Measurements from ENCODE around the gene HAUS8.

DNA sequence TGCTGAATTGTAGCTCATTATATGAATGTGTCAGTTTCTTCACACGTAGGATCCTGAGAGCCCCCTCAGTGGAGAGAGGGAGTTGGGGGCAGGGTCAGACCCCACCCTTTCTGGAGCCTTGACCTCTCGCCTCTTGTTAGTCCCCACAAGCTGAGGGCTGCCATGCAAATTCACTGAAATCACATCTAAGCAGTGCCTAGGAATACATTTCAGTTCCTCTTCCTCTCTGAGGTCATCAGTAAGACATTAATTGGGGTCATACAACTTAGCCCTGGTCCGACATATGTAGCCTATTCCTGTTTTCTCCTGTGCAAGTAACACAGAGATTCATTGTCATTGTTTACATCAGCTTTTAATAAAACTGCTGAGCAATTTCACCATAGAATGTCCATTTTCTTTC lies 30.3 kb upstream of the HAUS8 start:
- TF ChIP-seq ARNT (IDR thresholded peaks at IDR 0.05) (no peak), BHLHE40 (IDR thresholded peaks at IDR 0.05; ENCODE audit: borderline replicate concordance) (no peak), SUZ12 (IDR thresholded peaks at IDR 0.05) (no peak), ELF4 (IDR thresholded peaks at IDR 0.05) (no peak), FOXA1 (IDR thresholded peaks at IDR 0.05) (no peak), FOXM1 (IDR thresholded peaks at IDR 0.05; ENCODE audit: borderline replicate concordance) (no peak), ZNF384 (IDR thresholded peaks at IDR 0.05) (no peak), SP1 (IDR thresholded peaks at IDR 0.05) (no peak), FOXK2 (IDR thresholded peaks at IDR 0.05) (no peak), NFRKB (IDR thresholded peaks at IDR 0.05) (no peak), TARDBP (IDR thresholded peaks at IDR 0.05) (no peak)
- TF ChIP-seq, protein P1, sequence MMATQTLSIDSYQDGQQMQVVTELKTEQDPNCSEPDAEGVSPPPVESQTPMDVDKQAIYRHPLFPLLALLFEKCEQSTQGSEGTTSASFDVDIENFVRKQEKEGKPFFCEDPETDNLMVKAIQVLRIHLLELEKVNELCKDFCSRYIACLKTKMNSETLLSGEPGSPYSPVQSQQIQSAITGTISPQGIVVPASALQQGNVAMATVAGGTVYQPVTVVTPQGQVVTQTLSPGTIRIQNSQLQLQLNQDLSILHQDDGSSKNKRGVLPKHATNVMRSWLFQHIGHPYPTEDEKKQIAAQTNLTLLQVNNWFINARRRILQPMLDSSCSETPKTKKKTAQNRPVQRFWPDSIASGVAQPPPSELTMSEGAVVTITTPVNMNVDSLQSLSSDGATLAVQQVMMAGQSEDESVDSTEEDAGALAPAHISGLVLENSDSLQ (IDR thresholded peaks at IDR 0.05): no peak

Data from HEK293T (cell line).